ENCODE results near the gene UROC1.

DNA sequence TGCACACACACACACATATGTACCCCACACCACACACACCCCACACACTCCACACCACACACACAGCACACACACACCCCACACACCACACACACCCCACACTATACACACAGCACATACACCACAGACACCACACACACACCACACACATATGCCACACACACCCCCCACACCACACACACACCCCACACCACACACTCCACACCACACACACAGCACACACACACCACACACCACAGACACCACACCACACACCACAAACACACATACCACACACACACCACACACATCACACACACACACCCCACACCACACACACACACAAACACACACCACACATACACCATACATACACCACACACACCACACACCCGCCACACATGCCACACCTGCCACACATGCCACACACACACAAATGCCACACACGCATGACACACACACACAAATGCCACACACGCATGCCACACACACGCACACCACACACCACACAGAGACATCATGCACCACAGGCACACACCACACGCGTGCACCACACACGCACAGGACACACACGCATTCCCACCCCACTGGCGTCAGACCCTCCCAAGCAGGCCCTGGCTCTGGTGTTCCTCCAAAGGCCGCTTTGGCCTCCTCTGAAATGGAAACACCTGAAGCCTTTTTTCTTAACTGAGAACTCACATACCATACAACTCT, 22.1 kb upstream of the UROC1 start:
- TF ChIP-seq, protein P1, sequence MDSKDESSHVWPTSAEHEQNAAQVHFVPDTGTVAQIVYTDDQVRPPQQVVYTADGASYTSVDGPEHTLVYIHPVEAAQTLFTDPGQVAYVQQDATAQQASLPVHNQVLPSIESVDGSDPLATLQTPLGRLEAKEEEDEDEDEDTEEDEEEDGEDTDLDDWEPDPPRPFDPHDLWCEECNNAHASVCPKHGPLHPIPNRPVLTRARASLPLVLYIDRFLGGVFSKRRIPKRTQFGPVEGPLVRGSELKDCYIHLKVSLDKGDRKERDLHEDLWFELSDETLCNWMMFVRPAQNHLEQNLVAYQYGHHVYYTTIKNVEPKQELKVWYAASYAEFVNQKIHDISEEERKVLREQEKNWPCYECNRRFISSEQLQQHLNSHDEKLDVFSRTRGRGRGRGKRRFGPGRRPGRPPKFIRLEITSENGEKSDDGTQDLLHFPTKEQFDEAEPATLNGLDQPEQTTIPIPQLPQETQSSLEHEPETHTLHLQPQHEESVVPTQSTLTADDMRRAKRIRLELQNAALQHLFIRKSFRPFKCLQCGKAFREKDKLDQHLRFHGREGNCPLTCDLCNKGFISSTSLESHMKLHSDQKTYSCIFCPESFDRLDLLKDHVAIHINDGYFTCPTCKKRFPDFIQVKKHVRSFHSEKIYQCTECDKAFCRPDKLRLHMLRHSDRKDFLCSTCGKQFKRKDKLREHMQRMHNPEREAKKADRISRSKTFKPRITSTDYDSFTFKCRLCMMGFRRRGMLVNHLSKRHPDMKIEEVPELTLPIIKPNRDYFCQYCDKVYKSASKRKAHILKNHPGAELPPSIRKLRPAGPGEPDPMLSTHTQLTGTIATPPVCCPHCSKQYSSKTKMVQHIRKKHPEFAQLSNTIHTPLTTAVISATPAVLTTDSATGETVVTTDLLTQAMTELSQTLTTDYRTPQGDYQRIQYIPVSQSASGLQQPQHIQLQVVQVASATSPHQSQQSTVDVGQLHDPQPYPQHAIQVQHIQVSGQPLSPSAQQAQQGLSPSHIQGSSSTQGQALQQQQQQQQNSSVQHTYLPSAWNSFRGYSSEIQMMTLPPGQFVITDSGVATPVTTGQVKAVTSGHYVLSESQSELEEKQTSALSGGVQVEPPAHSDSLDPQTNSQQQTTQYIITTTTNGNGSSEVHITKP (CRISPR knock-in tag; IDR thresholded peaks at IDR 0.05; ENCODE audit: low read depth) = no peak
- TF ChIP-seq YY1 (IDR thresholded peaks at IDR 0.05; ENCODE audit: insufficient read depth, insufficient replicate concordance, low read depth, low read length) (no peak), TCF12 (IDR thresholded peaks at IDR 0.05) (no peak), TCF12 (CRISPR knock-in tag; IDR thresholded peaks at IDR 0.05) (no peak), PHF5A (CRISPR knock-in tag; IDR thresholded peaks at IDR 0.05; ENCODE audit: low read depth, unreplicated experiment) (no peak), JUNB (CRISPR knock-in tag; IDR thresholded peaks at IDR 0.05; ENCODE audit: borderline replicate concordance) (no peak), ZNF549 (CRISPR knock-in tag; IDR thresholded peaks at IDR 0.05) (no peak), ZFP36L1 (CRISPR knock-in tag; IDR thresholded peaks at IDR 0.05) (no peak), POLR2A (IDR thresholded peaks at IDR 0.05; ENCODE audit: insufficient read depth in 1 of 2, low read depth in 2 of 2, low read length in 2 of 2) (no peak)
- TF ChIP-seq, protein P2, sequence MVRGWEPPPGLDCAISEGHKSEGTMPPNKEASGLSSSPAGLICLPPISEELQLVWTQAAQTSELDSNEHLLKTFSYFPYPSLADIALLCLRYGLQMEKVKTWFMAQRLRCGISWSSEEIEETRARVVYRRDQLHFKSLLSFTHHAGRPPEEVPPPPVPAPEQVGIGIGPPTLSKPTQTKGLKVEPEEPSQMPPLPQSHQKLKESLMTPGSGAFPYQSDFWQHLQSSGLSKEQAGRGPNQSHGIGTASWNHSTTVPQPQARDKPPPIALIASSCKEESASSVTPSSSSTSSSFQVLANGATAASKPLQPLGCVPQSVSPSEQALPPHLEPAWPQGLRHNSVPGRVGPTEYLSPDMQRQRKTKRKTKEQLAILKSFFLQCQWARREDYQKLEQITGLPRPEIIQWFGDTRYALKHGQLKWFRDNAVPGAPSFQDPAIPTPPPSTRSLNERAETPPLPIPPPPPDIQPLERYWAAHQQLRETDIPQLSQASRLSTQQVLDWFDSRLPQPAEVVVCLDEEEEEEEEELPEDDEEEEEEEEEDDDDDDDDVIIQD (CRISPR knock-in tag; IDR thresholded peaks at IDR 0.05; ENCODE audit: low read depth) = no peak
- TF ChIP-seq, protein P3, sequence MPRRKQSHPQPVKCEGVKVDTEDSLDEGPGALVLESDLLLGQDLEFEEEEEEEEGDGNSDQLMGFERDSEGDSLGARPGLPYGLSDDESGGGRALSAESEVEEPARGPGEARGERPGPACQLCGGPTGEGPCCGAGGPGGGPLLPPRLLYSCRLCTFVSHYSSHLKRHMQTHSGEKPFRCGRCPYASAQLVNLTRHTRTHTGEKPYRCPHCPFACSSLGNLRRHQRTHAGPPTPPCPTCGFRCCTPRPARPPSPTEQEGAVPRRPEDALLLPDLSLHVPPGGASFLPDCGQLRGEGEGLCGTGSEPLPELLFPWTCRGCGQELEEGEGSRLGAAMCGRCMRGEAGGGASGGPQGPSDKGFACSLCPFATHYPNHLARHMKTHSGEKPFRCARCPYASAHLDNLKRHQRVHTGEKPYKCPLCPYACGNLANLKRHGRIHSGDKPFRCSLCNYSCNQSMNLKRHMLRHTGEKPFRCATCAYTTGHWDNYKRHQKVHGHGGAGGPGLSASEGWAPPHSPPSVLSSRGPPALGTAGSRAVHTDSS (CRISPR knock-in tag; conservative IDR thresholded peaks at IDR 0.05) = no peak
- TF ChIP-seq, protein P4, sequence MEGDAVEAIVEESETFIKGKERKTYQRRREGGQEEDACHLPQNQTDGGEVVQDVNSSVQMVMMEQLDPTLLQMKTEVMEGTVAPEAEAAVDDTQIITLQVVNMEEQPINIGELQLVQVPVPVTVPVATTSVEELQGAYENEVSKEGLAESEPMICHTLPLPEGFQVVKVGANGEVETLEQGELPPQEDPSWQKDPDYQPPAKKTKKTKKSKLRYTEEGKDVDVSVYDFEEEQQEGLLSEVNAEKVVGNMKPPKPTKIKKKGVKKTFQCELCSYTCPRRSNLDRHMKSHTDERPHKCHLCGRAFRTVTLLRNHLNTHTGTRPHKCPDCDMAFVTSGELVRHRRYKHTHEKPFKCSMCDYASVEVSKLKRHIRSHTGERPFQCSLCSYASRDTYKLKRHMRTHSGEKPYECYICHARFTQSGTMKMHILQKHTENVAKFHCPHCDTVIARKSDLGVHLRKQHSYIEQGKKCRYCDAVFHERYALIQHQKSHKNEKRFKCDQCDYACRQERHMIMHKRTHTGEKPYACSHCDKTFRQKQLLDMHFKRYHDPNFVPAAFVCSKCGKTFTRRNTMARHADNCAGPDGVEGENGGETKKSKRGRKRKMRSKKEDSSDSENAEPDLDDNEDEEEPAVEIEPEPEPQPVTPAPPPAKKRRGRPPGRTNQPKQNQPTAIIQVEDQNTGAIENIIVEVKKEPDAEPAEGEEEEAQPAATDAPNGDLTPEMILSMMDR (CRISPR knock-in tag; IDR thresholded peaks at IDR 0.05) = no peak
- TF ChIP-seq, protein P5, sequence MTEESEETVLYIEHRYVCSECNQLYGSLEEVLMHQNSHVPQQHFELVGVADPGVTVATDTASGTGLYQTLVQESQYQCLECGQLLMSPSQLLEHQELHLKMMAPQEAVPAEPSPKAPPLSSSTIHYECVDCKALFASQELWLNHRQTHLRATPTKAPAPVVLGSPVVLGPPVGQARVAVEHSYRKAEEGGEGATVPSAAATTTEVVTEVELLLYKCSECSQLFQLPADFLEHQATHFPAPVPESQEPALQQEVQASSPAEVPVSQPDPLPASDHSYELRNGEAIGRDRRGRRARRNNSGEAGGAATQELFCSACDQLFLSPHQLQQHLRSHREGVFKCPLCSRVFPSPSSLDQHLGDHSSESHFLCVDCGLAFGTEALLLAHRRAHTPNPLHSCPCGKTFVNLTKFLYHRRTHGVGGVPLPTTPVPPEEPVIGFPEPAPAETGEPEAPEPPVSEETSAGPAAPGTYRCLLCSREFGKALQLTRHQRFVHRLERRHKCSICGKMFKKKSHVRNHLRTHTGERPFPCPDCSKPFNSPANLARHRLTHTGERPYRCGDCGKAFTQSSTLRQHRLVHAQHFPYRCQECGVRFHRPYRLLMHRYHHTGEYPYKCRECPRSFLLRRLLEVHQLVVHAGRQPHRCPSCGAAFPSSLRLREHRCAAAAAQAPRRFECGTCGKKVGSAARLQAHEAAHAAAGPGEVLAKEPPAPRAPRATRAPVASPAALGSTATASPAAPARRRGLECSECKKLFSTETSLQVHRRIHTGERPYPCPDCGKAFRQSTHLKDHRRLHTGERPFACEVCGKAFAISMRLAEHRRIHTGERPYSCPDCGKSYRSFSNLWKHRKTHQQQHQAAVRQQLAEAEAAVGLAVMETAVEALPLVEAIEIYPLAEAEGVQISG (CRISPR knock-in tag; IDR thresholded peaks at IDR 0.05) = no peak
- TF ChIP-seq, protein P6, sequence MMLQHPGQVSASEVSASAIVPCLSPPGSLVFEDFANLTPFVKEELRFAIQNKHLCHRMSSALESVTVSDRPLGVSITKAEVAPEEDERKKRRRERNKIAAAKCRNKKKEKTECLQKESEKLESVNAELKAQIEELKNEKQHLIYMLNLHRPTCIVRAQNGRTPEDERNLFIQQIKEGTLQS (CRISPR knock-in tag; IDR thresholded peaks at IDR 0.05) = no peak
